ENCODE data around the gene GTPBP4.

GRCh38 chr10:996031-996430, 7.8 kb downstream of the GTPBP4 start:
- TF ChIP-seq CTCF (conservative IDR thresholded peaks at IDR 0.05; ENCODE audit: low read depth, low read length) (no peak), EZH2 (IDR thresholded peaks at IDR 0.05; ENCODE audit: low read length, unreplicated experiment) (no peak), EZH2phosphoT487 (IDR thresholded peaks at IDR 0.05; ENCODE audit: borderline replicate concordance, low read length) (no peak)
